Measurements from ENCODE around the gene NRDC.

GRCh38 chr1:51818487-51818886, 60.0 kb downstream of the NRDC start:
- TF ChIP-seq CTCF (IDR thresholded peaks at IDR 0.05) (no peak), POLR2A (IDR thresholded peaks at IDR 0.05) (no peak)
